NT2/D1 (cell line): ENCODE measurements around the gene PHF13.

Source experiments
- SUZ12 ChIP-seq: IDR thresholded peaks from 2 replicates; pipeline ENCODE4 v1.6.1; 2011; ENCODE audit not compliant: insufficient read length, insufficient read depth; ENCODE audit errors: extremely low read depth
- YY1 ChIP-seq: IDR thresholded peaks from 2 replicates; pipeline ENCODE4 v1.6.1; 2011; ENCODE audit not compliant: insufficient read length, insufficient read depth
- ZNF274 ChIP-seq: IDR thresholded peaks from 2 replicates; pipeline ENCODE4 v1.6.1; 2011; ENCODE audit warnings: mild to moderate bottlenecking, low read depth, low read length

GRCh38 chr1:6578624-6579373 is 34.7 kb upstream of the PHF13 start:
- TF ChIP-seq SUZ12, result no peak
- TF ChIP-seq YY1, result no peak
- TF ChIP-seq ZNF274, result no peak
